Adipocyte (in vitro differentiated cells): Measurements from ENCODE around the gene GPR31.

Source experiments
- DNase-seq: peaks from one replicate; pipeline ENCODE4 v3.0.0-alpha.2; 2015; ENCODE audit warnings: low read depth
- H3K27me3 ChIP-seq: replicated peaks from 2 replicates; pipeline ENCODE4 v1.7.0; 2013; ENCODE audit warnings: mild to moderate bottlenecking, low read length, moderate library complexity; ENCODE audit not compliant: control insufficient read depth, insufficient read depth
- H3K36me3 ChIP-seq: 2 replicates; pipeline ENCODE4 v1.7.0; 2013; ENCODE audit warnings: low read length, mild to moderate bottlenecking, moderate library complexity; ENCODE audit not compliant: control insufficient read depth, insufficient read depth, severe bottlenecking
- H3K4me1 ChIP-seq: 2 replicates; pipeline ENCODE4 v1.7.0; 2013; ENCODE audit warnings: mild to moderate bottlenecking, low read length, moderate library complexity; ENCODE audit not compliant: control insufficient read depth, insufficient read depth
- H3K4me3 ChIP-seq: 2 replicates; pipeline ENCODE4 v1.7.0; 2013; ENCODE audit warnings: mild to moderate bottlenecking, low read length, moderate library complexity
- H3K9ac ChIP-seq: 2 replicates; pipeline ENCODE4 v1.7.0; 2013; ENCODE audit warnings: mild to moderate bottlenecking, low read length, moderate library complexity
- H3K9me3 ChIP-seq: 2 replicates; pipeline ENCODE4 v1.7.0; 2013; ENCODE audit warnings: mild to moderate bottlenecking, low read length, moderate library complexity; ENCODE audit not compliant: control insufficient read depth

Gene GPR31

DNA sequence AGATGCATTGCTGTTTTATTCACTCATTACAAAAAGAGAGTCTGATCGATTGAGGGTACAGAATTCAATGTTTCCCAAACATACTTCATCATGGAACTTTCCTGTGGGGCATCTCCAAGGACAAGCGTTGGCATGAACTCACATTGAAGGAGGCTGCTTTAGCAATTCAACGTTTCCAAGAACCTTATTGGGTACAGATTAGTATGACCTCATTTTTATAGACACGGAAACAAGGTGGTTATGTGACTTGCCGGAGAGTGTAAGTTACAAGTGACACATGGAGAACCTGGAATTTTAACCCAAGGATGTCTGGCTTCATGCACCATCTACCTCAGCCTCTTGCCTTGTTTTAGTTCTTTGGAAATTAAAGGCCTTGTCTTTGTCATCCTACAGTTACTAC is 8.8 kb downstream of the GPR31 start:
- Histone ChIP-seq H3K9ac (no peak overlapping the region), H3K36me3 (no peaks in the 10 kb centered on the region), H3K27me3 (peaks cover 34% of the 10 kb centered on the region), H3K9me3 (peaks cover 7% of the 10 kb centered on the region), H3K4me1 (no peaks in the 10 kb centered on the region), H3K4me3 (no peak overlapping the region)
- DNase-seq = no peak

DNA sequence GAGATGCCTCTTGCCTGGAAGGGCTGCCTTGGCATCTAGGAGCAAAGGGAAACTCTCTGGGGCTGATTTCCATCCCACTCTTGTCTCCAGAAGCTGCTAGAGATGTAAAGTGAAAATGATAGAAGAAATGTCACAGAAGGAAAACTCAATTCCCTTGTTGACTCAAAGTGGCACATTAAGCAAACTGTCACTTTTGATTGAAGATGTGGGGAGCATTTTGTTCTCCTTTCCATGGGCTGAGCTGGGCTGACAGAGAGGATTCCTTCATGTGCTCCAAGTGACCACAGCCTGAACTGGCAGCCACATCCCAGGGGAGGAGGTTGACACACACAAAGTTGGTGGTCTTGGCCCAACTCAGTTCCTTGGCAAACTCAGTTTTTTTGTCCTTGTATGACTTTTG is 9.8 kb downstream of the GPR31 start:
- H3K4me1 ChIP-seq = no peaks in the 10 kb centered on the region
- H3K27me3 ChIP-seq = peaks cover 28% of the 10 kb centered on the region
- DNase-seq = no peak
- no peaks in the 10 kb centered on the region for H3K36me3 ChIP-seq
- H3K9ac ChIP-seq = no peak overlapping the region
- peaks cover 7% of the 10 kb centered on the region for H3K9me3 ChIP-seq
- no peak overlapping the region for H3K4me3 ChIP-seq

DNA sequence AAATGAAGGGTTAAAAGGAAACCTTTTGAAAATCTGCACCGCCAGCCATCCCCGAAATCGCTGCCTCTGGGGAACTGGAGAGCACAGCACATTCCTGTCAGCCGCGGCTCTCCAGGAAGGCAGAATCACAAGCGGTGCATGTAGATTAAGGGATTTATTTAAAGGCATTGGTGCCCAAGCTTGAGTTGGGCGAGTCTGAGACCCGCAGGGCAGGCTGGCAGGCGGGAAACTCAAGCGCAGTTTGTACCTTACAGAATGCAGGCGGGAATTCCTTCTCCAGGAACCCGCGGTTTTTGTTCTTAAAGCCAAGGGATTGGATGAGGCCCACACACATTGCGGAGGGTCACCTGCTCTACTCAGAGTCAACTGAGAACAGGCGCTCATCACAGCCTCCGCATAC is 10.8 kb downstream of the GPR31 start:
- peaks cover 7% of the 10 kb centered on the region for H3K9me3 ChIP-seq
- no peak overlapping the region for H3K9ac ChIP-seq
- peaks cover 28% of the 10 kb centered on the region for H3K27me3 ChIP-seq
- H3K4me1 ChIP-seq = no peaks in the 10 kb centered on the region
- DNase-seq = no peak
- no peak overlapping the region for H3K4me3 ChIP-seq
- H3K36me3 ChIP-seq = no peaks in the 10 kb centered on the region

DNA sequence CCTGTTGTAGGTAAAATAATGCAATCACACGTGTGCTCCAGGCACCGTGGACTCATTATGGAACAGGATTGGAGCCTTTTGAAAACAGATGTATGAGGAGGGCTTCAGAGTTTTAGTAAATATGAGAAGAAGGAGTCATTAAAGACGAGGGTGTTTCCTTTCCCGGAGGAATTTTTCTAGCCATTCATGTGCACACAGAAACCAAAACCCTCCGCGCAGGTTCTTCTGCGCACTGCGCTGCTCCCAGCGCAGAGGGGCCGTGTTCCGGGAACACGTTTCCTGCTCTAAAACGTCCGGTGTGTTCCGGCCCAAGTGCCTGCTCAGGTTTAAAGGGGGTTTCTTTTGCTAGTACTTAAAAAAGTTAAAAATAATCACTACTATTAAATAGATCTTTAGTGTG is 11.6 kb downstream of the GPR31 start:
- DNase-seq = no peak

DNA sequence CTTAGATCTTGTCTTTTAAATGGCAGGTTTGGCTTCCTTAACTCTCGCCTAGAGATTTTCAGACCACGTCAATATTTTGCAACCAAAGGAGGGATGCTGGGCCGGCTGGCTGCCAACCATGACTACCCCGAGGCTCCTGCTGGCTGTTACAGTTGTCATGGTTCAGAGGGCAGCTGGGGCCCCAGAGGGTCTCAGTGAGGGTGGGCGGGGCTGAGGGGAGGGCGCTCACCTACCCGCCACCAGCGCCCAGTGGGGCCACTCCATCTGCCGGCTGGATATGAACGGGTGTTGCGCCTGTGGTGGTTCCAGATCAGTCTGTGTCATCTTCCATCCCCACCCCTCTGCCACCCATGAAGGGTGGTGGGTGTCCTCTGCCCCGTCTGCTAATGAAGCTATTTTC is 12.3 kb downstream of the GPR31 start:
- no peak for DNase-seq
- no peaks in the 10 kb centered on the region for H3K4me1 ChIP-seq
- no peaks in the 10 kb centered on the region for H3K36me3 ChIP-seq
- no peak overlapping the region for H3K9ac ChIP-seq
- peaks cover 43% of the 10 kb centered on the region for H3K27me3 ChIP-seq
- H3K4me3 ChIP-seq = no peak overlapping the region
- peaks cover 7% of the 10 kb centered on the region for H3K9me3 ChIP-seq

More for the DNA sequence above, 11.6 kb downstream of the GPR31 start:
- peaks cover 7% of the 10 kb centered on the region for H3K9me3 ChIP-seq
- peaks cover 36% of the 10 kb centered on the region for H3K27me3 ChIP-seq
- no peak overlapping the region for H3K9ac ChIP-seq
- no peaks in the 10 kb centered on the region for H3K36me3 ChIP-seq
- no peaks in the 10 kb centered on the region for H3K4me1 ChIP-seq
- H3K4me3 ChIP-seq = no peak overlapping the region

DNA sequence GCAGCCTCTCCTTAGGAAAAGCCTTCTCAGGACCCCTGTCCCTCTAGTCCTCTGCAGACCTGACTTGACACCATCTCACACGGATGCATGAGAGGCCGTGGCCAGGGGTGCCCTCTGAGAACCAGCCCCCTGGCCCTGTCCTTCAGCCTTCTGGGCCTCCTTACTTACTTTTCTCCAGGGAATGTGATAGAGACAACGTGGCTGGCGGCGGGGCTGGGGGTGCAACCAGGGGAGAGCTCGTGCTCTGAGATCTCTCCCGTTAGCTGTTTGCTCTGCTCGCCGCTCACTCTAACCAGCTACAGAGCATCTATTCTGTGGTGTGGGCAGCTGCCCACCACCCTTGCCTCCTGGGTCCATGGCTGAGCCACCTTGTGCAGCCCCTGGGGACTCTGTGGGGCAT is 14.7 kb downstream of the GPR31 start:
- Histone ChIP-seq H3K27me3 (peaks cover 59% of the 10 kb centered on the region), H3K4me3 (no peak overlapping the region), H3K4me1 (no peaks in the 10 kb centered on the region), H3K9me3 (peaks cover 7% of the 10 kb centered on the region), H3K9ac (no peak overlapping the region), H3K36me3 (no peaks in the 10 kb centered on the region)
- no peak for DNase-seq

DNA sequence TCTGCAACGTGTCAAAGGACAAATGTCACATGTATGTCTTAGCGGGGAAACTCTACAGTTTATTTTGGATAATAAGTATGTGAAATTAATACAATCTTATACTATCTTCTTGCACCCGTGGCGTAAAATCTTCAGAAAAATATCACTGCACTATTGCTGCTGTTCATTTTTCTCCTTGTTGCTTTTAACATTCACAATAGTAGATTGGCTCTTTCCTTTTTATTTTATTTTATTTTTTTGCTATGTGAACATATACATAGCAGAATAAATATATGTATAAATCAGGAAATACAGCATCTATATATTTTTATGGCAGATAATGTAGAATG is 15.4 kb downstream of the GPR31 start:
- no peaks in the 10 kb centered on the region for H3K36me3 ChIP-seq
- peaks cover 60% of the 10 kb centered on the region for H3K27me3 ChIP-seq
- no peak overlapping the region for H3K9ac ChIP-seq
- no peak for DNase-seq
- H3K4me1 ChIP-seq = no peaks in the 10 kb centered on the region
- peaks cover 7% of the 10 kb centered on the region for H3K9me3 ChIP-seq
- H3K4me3 ChIP-seq = no peak overlapping the region

DNA sequence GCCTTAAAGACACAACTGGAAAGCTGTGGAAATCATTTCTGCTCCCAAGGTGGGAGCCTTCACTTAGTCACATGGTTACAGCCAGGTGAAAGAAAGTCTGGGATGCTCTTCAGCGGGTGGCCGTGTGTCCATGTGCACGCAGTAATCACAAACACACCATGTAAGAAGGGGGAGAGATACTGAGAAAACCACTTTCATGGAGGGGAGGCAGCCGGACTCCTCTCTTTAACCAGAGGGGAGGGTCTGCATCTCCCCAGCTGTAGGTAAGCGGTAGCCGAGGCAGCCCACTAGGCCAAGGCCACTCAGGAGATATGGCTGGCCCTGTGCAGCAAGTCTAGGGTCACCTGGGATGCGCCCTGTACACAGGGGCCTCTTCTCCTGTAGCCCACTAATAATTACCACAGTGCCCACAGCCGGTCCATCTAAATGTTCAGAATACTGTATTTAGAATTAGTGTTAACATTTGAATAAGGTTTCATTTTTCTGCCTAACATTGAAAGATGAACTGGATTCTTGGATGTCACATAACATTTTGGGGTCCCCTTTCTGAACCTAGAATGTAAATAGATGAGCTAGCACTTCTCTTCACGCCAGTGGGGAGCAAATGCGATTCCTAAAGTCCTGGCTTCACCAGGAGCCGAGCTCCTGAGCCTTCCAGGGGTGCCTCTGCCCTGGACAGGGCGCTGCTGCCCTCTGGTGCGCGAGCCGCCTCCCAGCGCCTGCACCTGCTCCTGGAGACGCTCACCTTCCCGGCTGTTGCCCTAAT is 15.9 kb downstream of the GPR31 start:
- no peak overlapping the region for H3K4me3 ChIP-seq
- H3K4me1 ChIP-seq = no peaks in the 10 kb centered on the region
- peaks cover 11% of the 10 kb centered on the region for H3K9me3 ChIP-seq
- H3K27me3 ChIP-seq = peaks cover 58% of the 10 kb centered on the region
- H3K9ac ChIP-seq = no peak overlapping the region
- no peaks in the 10 kb centered on the region for H3K36me3 ChIP-seq
- no peak for DNase-seq

DNA sequence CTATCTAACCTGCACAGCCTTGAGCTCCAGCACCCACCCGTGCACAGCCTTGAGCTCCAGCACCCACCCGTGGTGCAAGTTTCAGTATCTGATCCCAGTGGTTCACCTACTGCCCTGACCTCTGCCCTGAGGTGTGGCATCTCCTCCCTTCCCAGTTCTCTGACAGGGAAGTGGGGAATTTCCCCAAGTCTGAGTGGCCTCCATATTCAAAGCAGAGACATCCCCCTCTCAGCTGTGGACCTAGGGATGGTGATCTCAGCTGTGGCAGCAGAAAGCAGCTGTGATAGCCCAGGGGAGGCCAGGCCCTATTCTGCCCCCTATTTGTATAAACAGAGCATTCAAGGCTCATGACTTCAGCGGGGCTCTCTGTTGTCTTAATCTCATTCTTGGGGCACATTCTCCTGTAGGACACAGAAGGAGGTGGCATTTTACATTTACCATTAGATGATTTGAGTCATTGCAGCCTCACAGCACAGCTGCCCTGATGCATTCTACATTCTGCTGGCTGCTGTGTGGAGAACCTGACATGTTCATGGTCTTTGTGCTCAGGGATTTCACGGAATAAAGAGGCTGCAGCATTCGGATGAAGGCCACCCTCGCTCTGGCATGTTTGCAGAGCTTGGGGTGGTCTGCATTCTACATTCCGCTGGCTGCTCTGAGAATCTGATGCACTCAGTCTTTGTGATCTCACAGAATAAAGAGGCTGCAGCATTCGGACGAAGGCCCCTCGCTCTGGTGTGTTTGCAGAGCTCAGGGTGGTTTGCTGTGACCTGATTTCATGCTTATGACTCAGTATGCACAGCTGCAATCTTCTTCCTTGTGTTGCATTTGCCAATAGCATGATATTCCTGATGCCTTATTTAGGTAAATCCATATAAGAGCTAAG is 16.9 kb downstream of the GPR31 start:
- Histone ChIP-seq H3K9ac (no peak overlapping the region), H3K9me3 (peaks cover 11% of the 10 kb centered on the region), H3K27me3 (peaks cover 49% of the 10 kb centered on the region), H3K4me3 (no peak overlapping the region), H3K36me3 (no peaks in the 10 kb centered on the region), H3K4me1 (no peaks in the 10 kb centered on the region)
- DNase-seq = peak; percentile 1

DNA sequence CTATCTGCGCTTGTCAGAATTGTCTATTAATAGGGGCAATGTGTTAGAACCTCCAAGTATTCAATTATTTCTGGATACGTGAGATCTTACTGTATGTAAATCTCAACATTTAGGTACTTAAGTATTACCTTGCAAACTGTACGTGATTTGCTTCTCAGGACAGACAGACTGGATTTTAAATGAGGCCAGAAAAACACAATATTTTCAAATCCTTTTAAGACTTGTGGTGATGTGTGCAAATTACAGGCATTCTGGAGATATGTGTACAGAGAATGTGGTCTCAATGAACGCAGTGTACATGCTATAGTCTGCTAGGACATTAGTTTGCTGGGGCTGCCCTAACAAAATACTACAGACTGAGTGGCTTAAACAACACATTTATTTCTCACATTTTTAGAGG is 18.0 kb downstream of the GPR31 start:
- H3K9ac ChIP-seq = no peak overlapping the region
- no peak for DNase-seq
- H3K4me1 ChIP-seq = no peaks in the 10 kb centered on the region
- H3K4me3 ChIP-seq = no peak overlapping the region
- H3K9me3 ChIP-seq = peaks cover 7% of the 10 kb centered on the region
- H3K27me3 ChIP-seq = peaks cover 47% of the 10 kb centered on the region
- H3K36me3 ChIP-seq = no peaks in the 10 kb centered on the region

DNA sequence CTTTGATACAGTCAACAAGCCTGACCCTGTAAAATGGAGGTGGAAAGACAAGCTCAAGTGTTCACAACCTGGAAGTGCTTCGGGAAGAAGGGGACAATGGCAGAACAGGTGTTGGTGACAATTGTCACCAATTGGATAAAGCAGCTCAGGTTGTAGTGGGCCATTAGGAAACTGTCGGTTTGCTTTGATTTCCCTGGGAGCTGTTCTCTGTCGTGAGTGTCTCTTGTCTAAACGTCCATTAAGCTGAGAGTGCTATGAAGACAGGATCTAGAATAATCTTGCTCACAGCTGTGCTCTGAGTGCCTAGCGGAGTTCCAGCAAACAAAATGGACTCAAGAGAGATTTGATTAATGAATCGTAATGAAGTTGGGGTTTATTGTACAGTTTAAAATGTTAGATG is 19.9 kb downstream of the GPR31 start:
- no peak overlapping the region for H3K9ac ChIP-seq
- no peaks in the 10 kb centered on the region for H3K36me3 ChIP-seq
- H3K4me1 ChIP-seq = no peaks in the 10 kb centered on the region
- peaks cover 44% of the 10 kb centered on the region for H3K27me3 ChIP-seq
- H3K4me3 ChIP-seq = no peak overlapping the region
- no peak for DNase-seq
- peaks cover 4% of the 10 kb centered on the region for H3K9me3 ChIP-seq
